HCEC 1CT (cell line): ENCODE data around the gene ZFP36L2.
"Not testable (repeated sequence)": the region's sequence is repeated elsewhere in the genome, so short reads cannot be mapped to it uniquely, and the experiment has no call there.

Experiments used
- DNase-seq: peaks from one replicate; pipeline ENCODE4 v3.0.0-alpha.2; 2017

Gene ZFP36L2

DNA sequence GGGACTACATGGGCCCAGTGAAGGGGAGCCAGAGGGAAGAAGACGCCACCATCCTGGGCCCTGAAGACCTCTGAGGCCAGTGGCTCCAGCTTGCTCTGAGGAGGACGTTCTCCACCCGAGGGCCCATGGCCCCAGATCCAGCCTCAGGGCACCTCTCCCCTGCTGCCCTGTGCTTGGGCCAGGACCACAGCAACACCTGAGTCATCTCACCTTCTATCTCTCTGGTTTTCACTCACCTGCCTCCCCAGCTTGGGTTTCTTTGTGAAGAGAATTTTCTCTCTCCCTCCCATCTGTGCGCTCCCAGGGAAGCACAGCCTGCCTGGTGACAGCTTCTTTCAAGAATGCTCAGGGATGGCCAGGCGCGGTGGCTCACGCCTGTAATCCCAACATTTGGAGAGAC, 19.8 kb downstream of the ZFP36L2 start:
- no peak for DNase-seq

DNA sequence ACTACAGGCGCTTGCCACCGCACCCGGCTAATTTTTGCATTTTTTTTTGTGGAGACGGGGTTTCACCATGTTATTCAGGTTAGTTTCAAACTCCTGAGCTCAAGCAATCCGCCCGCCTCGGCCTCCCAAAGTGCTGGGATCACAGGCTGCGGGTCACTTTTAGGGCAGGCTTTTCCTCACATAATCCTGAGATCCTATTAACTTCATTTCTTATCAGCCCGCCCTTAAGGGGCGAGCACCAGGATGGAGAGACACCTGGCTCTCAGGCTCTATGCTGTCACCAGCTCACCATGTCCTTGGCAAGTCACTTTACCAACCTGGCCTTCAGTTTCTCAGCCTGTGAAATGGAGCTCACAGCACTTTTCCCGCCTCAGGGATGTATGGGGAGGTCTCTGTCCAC, 23.0 kb downstream of the ZFP36L2 start:
- DNase-seq = no peak

- DNase-seq = no peak
Observed at GRCh38 chr2:43202289-43202688, 24.1 kb downstream of the ZFP36L2 start.

DNA sequence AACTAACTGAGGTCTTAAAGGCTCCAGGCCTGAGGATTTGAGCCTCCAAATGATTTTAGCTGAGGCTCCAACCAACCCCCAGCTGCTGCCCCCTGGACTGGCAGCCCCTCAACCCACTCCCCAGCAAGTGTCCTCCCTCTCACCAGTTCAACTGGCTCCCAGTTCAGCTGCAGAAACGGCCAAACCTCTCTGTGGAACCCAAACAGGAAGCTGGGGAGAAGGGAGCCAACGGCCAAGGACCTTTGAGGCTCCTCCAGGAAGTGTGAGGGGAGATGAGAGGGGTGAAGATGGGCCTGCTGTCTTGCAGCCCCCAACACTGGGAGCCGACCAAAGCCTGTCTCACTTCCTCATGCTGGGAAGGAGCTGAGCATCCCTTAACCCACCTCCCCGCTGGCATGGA, 24.9 kb downstream of the ZFP36L2 start:
- DNase-seq = no peak

DNA sequence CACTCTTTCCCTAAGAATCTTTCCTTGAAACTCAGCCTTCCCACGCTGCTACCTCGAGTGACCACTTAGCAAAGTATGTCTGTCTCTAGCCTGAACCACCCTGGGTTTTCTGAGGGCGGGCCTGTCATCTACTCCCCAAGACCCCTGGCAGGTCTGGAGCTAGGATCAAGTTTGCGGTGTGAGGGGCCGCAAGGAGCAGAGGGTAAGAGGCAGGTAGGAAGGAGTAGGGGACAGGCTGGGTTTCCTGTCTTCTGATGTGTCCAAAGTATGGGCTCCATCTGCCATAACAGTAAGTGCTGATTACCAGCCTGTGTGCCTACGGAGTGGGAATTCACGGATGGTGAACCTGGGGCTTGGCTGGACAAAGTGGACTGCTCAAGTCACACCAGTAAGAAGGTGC, 25.4 kb downstream of the ZFP36L2 start:
- DNase-seq = no peak

DNA sequence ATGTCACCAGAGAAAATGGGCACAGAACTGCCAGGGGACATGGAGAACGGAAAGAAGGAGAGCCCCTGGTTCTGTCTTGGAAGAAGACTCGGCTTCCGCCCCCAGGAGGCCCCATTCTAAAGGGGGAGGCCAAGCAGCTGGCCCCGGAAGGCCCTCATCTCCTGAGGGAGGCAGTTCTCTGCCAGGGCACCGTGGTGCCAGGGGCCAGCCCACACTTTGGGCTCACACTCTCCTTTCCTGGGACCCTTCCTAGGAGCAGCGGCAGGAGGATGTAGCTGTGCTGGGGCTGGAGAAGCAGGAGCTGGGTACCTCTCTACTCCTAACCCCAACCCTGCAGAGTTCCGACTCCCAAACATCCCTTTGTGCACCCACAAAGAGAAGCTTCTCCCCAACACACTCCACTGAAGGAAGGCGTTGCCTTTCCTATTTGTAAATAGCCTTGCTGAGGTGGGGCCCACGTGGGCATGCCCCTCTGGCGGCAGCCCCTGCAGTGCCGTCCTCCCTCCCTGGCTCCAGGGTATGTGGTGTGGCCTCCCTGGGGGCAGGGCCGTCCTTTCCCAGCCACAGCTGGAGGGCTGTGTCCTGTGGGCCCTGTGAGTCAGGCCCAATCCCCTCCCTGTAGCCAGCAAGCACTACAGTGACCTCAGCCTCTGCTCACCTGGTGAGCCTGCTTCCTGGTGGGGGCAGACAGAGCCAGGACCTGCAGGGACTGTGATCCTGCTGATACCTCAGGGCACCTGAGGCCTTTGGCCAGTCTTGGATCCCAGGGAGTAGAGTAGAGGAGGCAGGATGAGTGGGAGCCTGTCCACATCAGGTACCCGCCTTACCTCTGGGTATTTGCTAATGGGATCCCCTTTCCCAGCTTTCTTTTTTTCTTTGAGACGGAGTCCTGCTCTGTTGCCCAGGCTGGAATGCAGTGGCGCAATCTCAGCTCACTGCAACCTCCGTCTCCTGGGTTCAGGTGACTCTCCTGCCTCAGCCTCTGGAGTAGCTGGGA, 26.6 kb downstream of the ZFP36L2 start:
- DNase-seq = no peak

- no peak for DNase-seq
Observed at GRCh38 chr2:43198263-43198662, 28.1 kb downstream of the ZFP36L2 start.

DNA sequence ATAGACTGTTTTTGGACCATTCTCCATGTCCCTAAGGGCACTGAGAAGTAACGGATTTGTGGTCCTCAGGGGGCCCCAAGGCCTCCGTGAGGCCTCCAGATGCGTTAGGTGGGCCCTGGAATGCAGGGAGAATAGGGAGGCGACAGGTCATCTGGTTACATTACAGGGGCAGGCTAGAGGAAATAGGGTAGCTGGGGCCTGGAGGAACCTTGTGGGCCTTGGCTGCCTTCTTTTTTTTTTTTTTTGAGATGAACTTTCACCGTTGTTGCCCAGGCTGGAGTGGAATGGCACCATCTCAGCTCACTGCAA, 28.9 kb downstream of the ZFP36L2 start:
- DNase-seq = no peak

DNA sequence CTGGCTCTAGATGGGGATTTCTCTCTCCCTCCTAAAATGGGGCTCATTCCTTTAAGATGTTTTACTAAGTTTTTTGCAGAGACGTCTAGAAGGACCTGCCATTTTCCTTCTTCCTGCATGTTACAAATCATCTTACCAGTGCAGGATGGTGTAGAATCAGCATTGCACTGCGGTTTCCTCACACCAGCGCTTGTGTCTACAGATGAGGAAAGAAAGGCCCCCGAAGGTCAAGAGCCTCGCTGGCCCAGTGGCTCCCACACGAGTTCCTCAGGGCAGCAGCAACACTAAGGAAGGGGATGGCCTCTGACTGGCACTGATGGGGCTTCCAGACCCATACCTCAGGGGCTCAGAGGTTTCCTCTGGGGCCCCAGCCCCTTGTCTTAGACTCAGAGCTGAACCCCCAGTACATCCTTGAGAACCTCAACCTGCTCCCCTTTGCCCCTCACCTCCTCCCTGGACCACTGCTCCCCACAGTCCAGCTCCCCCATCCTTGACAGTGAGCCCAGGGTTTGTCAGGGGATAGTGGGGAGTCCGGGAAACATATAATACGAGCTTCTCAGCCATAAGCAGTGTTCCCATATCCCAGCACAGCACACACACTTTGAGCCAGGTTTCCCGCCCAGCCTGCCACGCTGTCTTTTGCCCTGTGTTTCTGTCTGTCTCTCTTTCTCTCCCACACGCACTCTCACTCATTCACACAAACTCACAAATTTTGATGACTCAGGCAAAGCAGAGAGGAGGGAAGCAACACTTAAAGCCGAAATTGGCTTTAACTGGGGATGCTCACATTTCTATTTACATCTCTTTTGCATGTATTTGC, 29.4 kb downstream of the ZFP36L2 start:
- DNase-seq = no peak

GRCh38 chr2:43194121-43194869, 32.1 kb downstream of the ZFP36L2 start:
- DNase-seq = no peak

DNA sequence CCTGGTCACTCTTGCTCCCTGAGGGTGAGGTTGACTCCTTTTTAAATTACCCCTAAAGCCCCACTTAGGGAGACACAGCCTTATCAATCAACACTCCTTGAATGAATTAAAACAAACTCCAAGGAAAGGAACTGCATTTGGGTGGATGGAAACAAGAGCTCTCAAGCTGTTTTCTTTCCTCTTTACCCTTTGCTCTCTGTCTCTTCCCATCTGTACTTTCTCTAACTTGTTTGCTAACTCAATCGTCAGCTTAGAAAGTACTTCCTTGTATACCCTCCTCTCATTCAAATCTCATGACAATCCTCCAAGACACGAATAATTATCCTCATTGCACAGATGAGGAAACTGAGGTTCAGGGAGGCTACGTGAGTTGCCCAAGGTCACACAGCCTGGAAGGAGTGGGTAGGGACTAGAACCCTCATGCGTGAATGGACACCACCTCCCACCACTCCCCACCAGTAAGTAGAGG, 32.7 kb downstream of the ZFP36L2 start:
- no peak for DNase-seq

- DNase-seq = no peak
Observed at GRCh38 chr2:43192744-43193651, 33.4 kb downstream of the ZFP36L2 start.

- no peak for DNase-seq
Observed at GRCh38 chr2:43191947-43192516, 34.4 kb downstream of the ZFP36L2 start.

- DNase-seq = no peak
Observed at GRCh38 chr2:43190311-43191052, 35.9 kb downstream of the ZFP36L2 start.

DNA sequence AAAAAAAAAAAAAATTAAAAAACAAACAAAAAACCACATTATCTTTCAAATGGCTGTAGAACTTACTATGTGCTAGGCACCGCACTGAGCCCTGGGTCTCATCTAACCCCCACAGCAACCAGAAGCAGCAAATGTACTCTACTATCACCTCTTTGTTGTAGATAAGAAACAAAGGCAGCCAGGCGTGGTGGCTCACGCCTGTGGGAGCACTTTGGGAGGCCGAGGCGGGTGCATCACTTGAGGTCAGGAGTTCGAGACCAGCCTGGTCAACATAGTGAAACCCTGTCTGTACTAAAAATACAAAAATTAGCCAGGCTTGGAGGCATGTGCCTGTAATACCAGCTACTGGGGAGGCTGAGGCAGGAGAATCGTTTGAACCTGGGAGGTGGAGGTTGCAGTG, 36.5 kb downstream of the ZFP36L2 start:
- not testable (repeated sequence) for DNase-seq

- DNase-seq = no peak
Observed at GRCh38 chr2:43188561-43189386, 37.6 kb downstream of the ZFP36L2 start.

DNA sequence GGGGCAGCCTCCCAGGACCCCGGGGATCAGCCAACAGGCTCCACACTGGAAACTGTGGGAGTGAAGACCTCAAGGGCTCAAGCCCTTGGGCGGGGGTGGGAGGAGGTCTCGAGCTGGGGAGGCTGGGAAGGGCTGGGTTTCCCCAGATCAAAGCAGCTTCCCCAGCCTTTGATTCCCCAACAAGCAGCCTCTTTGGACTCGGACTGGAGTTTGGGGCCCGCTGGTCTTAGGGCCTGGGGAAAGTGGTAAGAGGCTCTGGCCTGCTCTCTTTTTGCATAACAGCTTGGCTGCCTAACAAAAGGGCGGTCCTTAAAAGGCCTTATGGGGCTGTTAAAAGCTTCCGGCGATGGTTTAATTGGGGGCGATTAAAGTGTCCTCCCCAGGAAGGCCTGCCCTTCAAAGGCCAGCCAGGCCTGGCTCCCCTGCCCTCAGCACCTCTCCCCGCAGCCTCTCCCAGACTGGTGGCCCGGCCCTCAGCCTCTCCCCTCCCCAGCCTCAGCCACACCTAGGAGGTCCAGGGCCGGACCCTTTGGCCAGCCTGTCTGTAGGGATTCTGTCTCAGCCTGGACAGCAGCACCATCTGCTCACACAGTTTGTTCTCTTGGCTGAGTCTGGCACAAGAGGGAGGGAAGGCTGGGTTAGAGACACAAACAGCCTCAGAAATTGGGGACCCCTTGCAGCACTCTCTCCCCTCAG, 39.6 kb downstream of the ZFP36L2 start:
- no peak for DNase-seq

DNA sequence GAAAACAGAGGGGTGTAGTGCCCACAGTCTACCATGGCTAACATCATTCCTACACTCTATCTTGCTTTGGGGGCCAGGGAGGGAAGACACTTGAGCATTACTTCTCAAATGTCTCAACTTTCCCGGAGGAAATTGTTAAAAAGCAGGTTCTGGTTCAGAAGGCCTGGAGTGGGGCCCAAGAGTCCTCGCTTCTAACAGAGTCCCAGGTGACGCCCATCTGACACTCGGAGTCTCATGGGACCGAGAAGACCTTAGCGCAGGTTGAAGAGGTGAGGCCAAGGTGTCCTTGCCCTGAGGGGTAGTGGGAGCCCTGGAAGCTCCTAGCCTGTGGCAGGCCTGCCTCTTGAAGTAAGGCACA, 40.1 kb downstream of the ZFP36L2 start:
- no peak for DNase-seq

DNA sequence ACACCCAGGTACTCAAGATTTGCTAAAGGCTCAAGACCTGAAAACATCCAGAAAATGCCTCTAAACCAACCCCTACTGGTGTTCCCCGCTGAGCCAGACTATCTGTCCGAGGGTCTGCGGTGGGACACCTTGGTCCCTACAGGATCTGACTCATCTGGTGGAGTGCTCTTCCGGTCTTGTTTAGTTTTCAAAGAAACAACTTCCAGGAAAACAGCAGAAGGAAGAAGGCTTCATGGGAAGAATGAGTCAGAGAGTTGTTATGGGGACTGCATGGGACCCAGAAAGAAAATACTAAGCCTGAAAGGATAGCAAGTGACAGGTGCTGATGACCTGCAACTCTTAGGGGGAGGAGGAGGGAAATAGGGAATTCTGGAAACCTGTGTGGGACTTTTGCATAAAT, 41.3 kb downstream of the ZFP36L2 start:
- DNase-seq = peak; percentile 24
